Dendritic cell treated with granulocyte-macrophage colony-stimulating factor and Interleukin-4, amounts not matched to agents 40 ng/mL and 50 ng/mL, for 4 days (primary cell): ENCODE measurements around the gene GMDS.

ENCODE experiments used
- H3K27ac Mint-ChIP-seq: one replicate; pipeline ENCODE4 v1.8.0; 2022; ENCODE audit warnings: mild to moderate bottlenecking, mixed read lengths
- H3K27me3 Mint-ChIP-seq: one replicate; pipeline ENCODE4 v1.8.0; 2022; ENCODE audit warnings: mild to moderate bottlenecking, mixed read lengths
- H3K36me3 Mint-ChIP-seq: one replicate; pipeline ENCODE4 v1.8.0; 2022; ENCODE audit warnings: low read depth, mixed read lengths
- H3K4me1 Mint-ChIP-seq: one replicate; pipeline ENCODE4 v1.8.0; 2022; ENCODE audit warnings: low read depth, mixed read lengths
- H3K4me3 Mint-ChIP-seq: one replicate; pipeline ENCODE4 v1.8.0; 2022; ENCODE audit warnings: mild to moderate bottlenecking, moderate library complexity, mixed read lengths
- H3K9me3 Mint-ChIP-seq: one replicate; pipeline ENCODE4 v1.8.0; 2022; ENCODE audit warnings: mixed read lengths
- intact Hi-C: fragments of 100-400 bp; cut with micrococcal nuclease; formaldehyde crosslinking; loops from one replicate; pipeline ENCODE4 v1.15.0; 2022

Gene GMDS

DNA sequence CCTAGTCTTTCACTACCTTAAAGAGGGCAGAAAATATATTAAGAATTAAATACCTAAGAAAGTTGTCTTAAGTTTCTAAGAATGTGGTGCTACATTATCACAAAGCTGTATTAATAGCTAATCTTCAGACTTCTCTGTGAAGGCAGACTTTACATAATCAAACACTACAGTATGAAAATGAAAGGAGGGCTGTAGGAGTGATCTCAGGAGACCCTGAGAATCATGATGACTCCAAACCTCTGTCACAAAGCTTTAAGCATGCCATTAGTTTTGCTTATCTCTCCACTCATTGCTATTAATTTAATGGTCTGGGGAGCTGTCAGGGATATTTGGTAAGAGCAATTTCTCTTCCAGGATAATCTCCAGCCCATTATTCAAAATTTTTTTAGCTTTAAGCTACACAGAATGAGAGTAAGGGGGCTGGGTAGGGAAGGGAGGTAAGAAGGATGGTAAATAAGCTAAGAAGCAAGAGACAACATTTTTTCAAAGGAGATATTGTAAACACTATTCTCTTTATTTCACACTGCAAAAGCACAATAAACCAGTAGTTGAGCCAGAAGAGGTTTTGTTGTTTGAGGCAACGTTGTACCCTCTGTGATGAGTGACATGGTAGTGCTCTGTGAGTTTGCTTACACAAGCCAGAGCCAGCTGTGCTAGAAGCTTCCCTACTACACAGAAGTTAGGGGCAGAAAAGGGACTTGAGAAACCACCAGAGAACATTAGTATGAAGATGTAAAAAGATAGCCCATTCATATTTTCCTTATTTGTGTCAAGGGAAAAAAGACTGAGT lies 258.8 kb downstream of the GMDS start:
- peaks cover 23% of the 10 kb centered on the region for H3K9me3 Mint-ChIP-seq
- no peaks in the 10 kb centered on the region for H3K4me1 Mint-ChIP-seq
- no peak overlapping the region for H3K4me3 Mint-ChIP-seq
- no peaks in the 10 kb centered on the region for H3K36me3 Mint-ChIP-seq
- no peak overlapping the region for H3K27ac Mint-ChIP-seq
- intact Hi-C loops, result no loop called here
- H3K27me3 Mint-ChIP-seq, result no peaks in the 10 kb centered on the region

DNA sequence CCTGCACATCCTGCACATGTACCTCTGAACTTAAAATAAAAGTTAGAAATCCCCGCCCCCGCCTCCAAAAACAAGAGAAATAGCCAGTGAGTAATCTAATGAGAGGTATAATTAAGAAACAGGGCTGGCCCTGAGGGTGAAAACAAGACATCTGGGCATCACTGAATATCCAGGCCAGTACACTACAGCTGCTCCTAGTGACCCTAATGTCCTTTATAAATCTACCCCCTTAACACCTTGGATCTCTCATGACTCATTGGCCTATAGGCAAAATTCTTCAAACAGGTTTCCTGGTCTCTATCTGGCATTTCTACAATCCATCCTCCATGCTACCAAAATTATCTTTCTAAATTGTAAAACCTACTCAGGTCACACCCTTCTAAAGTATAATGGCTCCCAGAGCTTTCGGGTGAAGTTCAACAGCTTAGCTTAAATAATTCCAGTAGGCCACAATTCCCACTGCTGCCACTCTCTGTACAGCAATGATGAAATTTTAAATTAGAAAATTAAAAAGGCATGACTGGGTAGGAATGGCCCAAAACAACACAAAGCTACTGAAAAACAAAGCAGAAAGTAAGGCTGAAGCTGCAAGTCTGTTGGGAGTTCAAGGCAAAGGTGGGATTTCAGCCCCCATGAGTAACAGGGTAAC lies 260.9 kb downstream of the GMDS start:
- H3K27me3 Mint-ChIP-seq, result no peaks in the 10 kb centered on the region
- no peak overlapping the region for H3K27ac Mint-ChIP-seq
- peaks cover 6% of the 10 kb centered on the region for H3K36me3 Mint-ChIP-seq
- no peak overlapping the region for H3K4me3 Mint-ChIP-seq
- no peaks in the 10 kb centered on the region for H3K4me1 Mint-ChIP-seq
- peaks cover 45% of the 10 kb centered on the region for H3K9me3 Mint-ChIP-seq
- intact Hi-C loops, result no loop called here

DNA sequence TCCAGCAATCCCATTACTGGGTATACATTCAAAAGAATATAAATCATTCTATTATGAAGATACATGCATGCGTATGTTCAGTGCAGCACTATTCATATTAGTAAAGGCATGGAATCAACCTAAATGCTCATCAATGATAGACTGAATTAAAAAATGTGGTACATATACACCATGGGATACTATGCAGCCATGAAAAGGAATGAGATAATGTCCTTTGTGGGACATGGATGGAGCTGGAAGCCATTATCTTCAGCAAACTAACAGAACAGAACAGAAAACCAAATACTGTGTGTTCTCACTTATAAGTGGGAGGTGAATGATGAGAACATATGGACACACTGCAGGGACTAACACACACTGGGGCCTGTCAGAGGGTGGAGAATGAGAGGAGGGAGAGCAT lies 261.6 kb downstream of the GMDS start:
- Mint-ChIP-seq H3K4me3 (no peak overlapping the region), H3K27ac (no peak overlapping the region), H3K36me3 (peaks cover 6% of the 10 kb centered on the region), H3K4me1 (no peaks in the 10 kb centered on the region), H3K9me3 (peaks cover 51% of the 10 kb centered on the region), H3K27me3 (no peaks in the 10 kb centered on the region)
- intact Hi-C loops, result no loop called here

DNA sequence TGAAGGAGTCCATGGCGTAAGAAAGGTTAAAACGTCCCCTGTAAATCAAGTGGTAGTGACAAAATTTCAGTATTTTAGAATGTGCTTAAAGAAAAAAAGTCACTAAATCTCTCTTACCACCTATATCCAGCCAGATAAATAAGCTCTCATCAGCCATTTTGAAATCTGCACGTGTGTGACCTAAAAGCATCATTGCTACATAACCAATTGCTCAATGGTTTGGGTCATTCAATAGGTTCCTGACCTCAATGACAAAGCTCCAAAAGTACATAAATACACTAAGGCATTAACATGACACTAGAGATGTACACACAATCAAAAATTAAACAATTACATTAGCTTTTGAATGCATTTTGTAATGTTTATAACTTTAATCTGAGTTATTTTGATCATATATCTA lies 272.4 kb downstream of the GMDS start:
- H3K9me3 Mint-ChIP-seq, result no peaks in the 10 kb centered on the region
- peaks cover 12% of the 10 kb centered on the region for H3K4me1 Mint-ChIP-seq
- H3K4me3 Mint-ChIP-seq, result no peak overlapping the region
- H3K27me3 Mint-ChIP-seq, result no peaks in the 10 kb centered on the region
- intact Hi-C loops, result no loop called here
- no peaks in the 10 kb centered on the region for H3K36me3 Mint-ChIP-seq
- no peak overlapping the region for H3K27ac Mint-ChIP-seq

DNA sequence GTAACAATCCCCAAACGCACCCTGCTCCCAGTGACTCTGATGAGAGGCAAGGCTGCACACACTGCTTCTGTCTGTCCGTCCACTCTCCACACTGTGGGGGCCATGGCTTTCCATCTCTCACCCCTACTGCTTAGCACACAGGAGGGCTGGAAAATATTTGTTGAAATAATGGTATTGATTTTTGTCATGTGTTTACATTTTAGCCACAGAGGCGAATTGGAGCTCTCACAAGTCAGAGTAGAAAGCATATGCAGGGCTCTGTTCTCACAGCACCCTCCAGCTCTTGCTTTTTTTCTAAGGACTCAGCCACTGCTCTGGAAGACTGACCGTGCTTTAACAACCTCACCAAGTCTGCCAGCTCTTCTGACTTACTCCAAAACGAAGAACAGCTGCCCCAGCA lies 273.8 kb downstream of the GMDS start:
- Mint-ChIP-seq H3K4me3 (no peak overlapping the region), H3K9me3 (no peaks in the 10 kb centered on the region), H3K27ac (no peak overlapping the region), H3K4me1 (peaks cover 12% of the 10 kb centered on the region), H3K27me3 (no peaks in the 10 kb centered on the region), H3K36me3 (no peaks in the 10 kb centered on the region)
- intact Hi-C loops, result no loop called here

DNA sequence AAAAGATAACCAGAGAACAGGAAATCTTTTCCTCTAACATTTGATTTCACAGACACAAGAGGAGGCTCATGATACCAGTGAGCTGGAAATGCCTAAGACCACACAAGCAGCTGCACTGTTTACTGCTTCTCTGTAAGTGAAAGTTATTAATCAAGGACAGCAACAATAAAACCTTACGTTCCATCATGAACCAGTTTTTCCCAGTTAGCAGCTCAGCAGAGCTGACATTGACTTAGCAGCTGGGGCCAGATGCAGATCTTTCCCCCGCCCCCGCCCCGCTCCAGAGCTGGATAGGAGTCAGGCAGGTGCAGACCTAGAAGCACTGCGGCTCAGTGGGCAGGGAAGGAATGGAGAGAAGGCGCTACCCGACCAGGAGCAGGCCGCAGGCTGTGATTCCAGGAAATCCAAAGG lies 275.2 kb downstream of the GMDS start:
- no peaks in the 10 kb centered on the region for H3K27me3 Mint-ChIP-seq
- no peaks in the 10 kb centered on the region for H3K9me3 Mint-ChIP-seq
- H3K27ac Mint-ChIP-seq, result no peak overlapping the region
- H3K4me1 Mint-ChIP-seq, result peaks cover 12% of the 10 kb centered on the region
- intact Hi-C loops, result no loop called here
- H3K36me3 Mint-ChIP-seq, result no peaks in the 10 kb centered on the region
- H3K4me3 Mint-ChIP-seq, result no peak overlapping the region

DNA sequence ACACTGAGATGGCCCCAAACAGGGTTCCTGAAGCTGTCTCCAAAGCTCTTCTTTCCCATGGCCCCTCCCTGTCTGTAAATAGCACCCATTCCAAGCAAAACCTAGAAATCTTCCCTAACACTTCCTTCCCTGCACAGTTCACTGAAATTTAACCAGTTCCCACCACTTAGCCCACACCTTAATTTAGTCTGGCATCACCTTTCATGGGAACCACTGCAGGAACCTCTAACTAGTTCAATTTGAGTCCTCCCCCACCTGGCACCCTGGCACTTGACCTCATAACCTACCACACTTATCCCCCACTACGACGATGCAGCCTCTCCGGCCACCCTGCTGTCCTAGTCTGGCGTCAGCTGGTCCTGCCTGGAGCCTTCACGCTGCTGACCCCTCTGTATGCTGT lies 278.7 kb downstream of the GMDS start:
- H3K27me3 Mint-ChIP-seq, result no peaks in the 10 kb centered on the region
- intact Hi-C loops, result no loop called here

DNA sequence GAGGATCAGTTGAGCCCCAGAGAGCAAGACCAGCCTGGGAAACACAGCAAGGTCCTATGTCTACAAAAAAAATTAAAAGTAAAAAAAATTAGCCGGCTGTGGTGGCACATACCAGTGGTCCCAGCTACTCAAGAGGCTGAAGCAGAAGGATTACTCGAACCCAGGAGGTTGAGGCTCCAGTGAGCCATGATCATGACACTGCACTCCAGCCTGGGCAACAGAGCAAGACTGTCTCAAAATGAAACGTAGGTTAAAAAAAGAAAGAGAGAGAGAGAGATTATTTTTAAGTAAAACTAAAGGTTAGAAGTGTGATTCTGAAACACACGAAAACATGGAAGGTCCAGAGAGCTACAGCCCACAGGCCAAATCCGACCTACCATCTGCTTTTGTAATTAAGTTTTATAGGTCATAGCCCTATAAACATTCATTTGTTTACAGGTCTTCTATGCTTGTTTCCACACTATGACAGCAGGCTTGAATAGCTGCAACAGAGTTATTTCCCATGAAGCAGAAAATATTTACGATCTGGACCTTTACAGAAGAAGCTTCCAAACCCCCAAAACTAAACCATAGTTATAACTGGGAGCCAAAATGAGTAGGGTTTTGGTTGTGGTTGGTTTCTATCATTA lies 279.7 kb downstream of the GMDS start:
- no peak overlapping the region for H3K4me3 Mint-ChIP-seq
- peaks cover 9% of the 10 kb centered on the region for H3K4me1 Mint-ChIP-seq
- no peaks in the 10 kb centered on the region for H3K9me3 Mint-ChIP-seq
- intact Hi-C loops, result no loop called here
- no peak overlapping the region for H3K27ac Mint-ChIP-seq
- no peaks in the 10 kb centered on the region for H3K36me3 Mint-ChIP-seq
- H3K27me3 Mint-ChIP-seq, result no peaks in the 10 kb centered on the region

More for the DNA sequence above, 278.7 kb downstream of the GMDS start:
- Mint-ChIP-seq H3K4me1 (peaks cover 9% of the 10 kb centered on the region), H3K9me3 (no peaks in the 10 kb centered on the region), H3K36me3 (no peaks in the 10 kb centered on the region), H3K4me3 (no peak overlapping the region), H3K27ac (no peak overlapping the region)

DNA sequence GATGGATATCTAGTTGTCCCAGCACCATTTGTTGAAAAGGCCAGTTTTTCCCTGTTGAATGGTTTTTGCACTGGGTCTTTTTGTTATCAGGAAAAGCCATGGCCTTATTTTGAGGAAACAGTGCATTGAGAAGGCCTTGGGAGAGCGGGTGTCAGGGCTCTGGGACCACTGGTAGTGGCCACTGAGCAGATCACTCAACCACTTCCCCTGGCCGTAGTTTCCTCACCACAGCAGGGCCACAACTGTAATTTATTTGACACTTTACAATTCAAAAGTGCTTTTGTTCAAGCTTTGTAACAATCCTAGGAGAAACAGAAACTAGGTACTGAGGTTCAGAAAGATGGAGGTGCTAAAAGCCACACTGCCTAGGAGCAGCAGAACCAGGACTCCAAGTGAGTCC lies 281.8 kb downstream of the GMDS start:
- Mint-ChIP-seq H3K4me1 (peaks cover 9% of the 10 kb centered on the region), H3K4me3 (no peak overlapping the region), H3K27me3 (no peaks in the 10 kb centered on the region), H3K27ac (no peak overlapping the region), H3K9me3 (no peaks in the 10 kb centered on the region), H3K36me3 (no peaks in the 10 kb centered on the region)
- intact Hi-C loops, result no loop called here

DNA sequence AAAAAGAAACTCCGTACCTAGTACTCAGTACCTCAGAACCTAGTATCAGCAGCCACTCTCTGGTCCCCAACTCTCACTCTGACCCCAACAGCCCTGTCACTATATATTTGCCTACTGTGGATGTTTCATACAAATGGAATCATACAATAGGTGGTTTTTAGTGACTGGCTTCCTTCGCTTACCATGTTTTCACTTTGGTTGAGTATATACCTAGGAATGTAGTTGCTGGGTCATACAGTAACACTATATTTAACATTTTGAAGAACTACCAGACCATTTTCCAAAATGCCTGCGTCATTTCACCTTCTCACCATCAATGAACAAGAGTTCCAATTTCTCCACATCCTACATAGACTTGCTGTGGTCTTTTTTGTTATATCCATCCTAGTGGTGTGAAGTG lies 283.2 kb downstream of the GMDS start:
- H3K27ac Mint-ChIP-seq, result no peak overlapping the region
- no peaks in the 10 kb centered on the region for H3K9me3 Mint-ChIP-seq
- no peaks in the 10 kb centered on the region for H3K36me3 Mint-ChIP-seq
- no peak overlapping the region for H3K4me3 Mint-ChIP-seq
- H3K4me1 Mint-ChIP-seq, result peaks cover 9% of the 10 kb centered on the region
- no peaks in the 10 kb centered on the region for H3K27me3 Mint-ChIP-seq
- intact Hi-C loops, result no loop called here

DNA sequence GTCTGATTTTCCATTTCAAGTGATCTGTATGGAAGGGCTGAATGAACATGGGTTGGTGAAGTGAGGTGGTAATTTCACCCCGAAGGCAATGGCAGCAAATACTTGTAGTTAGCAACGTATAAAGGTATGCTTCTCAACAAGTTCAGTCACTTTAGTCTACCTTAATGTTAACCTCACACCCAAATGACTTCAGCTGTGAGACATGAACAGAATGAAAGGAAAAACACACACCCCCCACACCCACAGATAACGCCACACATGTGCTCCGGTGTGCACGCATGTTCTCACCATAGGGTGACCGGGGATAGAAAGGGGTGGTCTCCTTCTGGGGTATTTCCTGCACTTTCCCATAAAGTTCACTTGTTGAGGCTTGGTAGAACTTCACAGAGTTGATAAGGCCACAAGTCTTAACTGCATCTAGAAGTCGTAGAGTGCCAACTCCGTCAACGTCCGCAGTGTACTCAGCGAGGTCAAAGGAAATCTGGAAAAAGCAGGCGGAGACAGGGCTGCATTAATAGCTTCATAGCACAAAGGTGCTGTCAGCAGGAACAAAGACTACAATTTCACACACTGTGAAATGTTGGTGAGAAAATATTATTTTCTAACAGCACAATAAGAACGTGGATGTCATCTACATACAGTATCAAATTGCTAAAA lies 284.8 kb downstream of the GMDS start:
- Mint-ChIP-seq H3K36me3 (no peaks in the 10 kb centered on the region), H3K27ac (no peak overlapping the region), H3K4me3 (no peak overlapping the region), H3K9me3 (no peaks in the 10 kb centered on the region), H3K4me1 (peaks cover 9% of the 10 kb centered on the region), H3K27me3 (no peaks in the 10 kb centered on the region)
- intact Hi-C loops, result no loop called here

DNA sequence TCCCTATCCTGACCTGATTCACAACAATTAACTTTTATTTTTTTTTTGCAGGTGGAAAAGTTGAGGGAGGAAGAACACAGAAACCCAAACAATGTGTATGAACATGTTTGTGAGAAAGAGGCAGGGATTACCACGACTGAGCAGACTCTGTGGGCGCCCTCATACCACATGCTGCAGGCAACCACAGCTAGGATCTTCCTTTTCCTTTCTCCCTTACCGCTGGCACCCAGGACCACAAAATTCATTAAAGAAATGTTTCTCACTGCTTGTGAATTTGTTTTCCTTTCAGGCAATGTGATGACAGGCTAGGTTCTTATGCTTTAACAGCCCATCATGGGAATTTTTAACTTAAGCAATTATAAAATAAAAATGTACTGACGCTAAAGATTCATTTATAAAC lies 287.1 kb downstream of the GMDS start:
- intact Hi-C loops, result no loop called here
- Mint-ChIP-seq H3K36me3 (no peaks in the 10 kb centered on the region), H3K4me3 (no peak overlapping the region), H3K27me3 (no peaks in the 10 kb centered on the region), H3K4me1 (peaks cover 4% of the 10 kb centered on the region), H3K27ac (no peak overlapping the region), H3K9me3 (no peaks in the 10 kb centered on the region)

DNA sequence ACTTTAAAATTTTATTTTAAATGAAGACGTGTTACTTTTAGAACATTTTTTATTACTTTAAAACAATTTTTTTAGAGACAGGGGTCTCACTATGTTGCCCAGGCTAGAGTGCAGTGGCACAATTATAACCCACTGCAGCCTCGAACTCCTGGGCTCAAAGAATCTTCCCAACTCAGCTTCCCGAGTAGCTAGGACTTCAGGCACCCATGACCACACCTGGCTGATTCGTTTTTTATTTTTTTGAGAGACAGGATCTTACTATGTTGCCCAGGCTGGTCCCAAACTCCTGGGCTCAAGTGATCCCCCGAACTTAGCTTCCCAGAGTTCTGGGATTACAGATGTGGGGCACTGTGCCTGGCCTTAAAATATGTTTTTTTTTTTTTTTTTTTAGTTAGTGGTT lies 287.7 kb downstream of the GMDS start:
- Mint-ChIP-seq H3K36me3 (no peaks in the 10 kb centered on the region), H3K4me1 (no peaks in the 10 kb centered on the region), H3K27me3 (no peaks in the 10 kb centered on the region), H3K4me3 (no peak overlapping the region), H3K9me3 (no peaks in the 10 kb centered on the region), H3K27ac (no peak overlapping the region)
- intact Hi-C loops, result no loop called here

DNA sequence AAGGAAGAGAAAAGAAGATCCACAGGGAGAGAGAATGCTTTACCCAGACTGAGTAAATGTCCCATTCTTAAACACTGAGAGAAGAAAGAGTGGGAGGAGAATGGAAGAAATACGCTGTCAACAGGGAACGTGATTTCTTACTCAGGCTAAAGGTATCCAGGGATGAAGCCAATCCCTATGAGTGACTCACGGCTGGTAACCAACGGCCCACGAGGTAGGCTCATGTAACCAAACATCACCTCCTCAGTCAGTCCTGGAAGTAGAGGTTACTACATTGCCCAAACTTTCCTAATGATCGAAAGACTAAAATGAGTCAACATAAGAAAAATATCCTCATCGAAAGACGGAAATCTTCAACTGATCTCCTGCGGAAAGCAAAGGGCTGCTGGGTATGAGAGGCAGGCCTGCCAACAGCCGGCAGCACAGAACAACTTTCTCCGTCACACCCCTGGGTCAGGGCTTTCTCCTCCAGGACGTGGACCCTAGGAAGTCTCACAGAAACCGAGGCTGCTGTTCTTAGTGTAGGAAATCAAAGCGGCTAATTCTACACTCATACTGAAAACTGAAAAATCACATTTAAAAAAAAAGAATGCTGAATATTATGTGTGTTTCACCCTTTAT lies 292.6 kb downstream of the GMDS start:
- H3K36me3 Mint-ChIP-seq, result no peaks in the 10 kb centered on the region
- intact Hi-C loops, result no loop called here
- peaks cover 9% of the 10 kb centered on the region for H3K4me1 Mint-ChIP-seq
- H3K27me3 Mint-ChIP-seq, result no peaks in the 10 kb centered on the region
- H3K4me3 Mint-ChIP-seq, result no peak overlapping the region
- H3K27ac Mint-ChIP-seq, result no peak overlapping the region
- H3K9me3 Mint-ChIP-seq, result no peaks in the 10 kb centered on the region
